DMS153 (cell line): Measurements from ENCODE around the gene INAFM1.
"Not testable (repeated sequence)": the region's sequence is repeated elsewhere in the genome, so short reads cannot be mapped to it uniquely, and the experiment has no call there.

Source experiments
- DNase-seq: peaks from one replicate; lab custom pipeline; 2025; lab: John Stamatoyannopoulos, UW

Gene INAFM1

DNA sequence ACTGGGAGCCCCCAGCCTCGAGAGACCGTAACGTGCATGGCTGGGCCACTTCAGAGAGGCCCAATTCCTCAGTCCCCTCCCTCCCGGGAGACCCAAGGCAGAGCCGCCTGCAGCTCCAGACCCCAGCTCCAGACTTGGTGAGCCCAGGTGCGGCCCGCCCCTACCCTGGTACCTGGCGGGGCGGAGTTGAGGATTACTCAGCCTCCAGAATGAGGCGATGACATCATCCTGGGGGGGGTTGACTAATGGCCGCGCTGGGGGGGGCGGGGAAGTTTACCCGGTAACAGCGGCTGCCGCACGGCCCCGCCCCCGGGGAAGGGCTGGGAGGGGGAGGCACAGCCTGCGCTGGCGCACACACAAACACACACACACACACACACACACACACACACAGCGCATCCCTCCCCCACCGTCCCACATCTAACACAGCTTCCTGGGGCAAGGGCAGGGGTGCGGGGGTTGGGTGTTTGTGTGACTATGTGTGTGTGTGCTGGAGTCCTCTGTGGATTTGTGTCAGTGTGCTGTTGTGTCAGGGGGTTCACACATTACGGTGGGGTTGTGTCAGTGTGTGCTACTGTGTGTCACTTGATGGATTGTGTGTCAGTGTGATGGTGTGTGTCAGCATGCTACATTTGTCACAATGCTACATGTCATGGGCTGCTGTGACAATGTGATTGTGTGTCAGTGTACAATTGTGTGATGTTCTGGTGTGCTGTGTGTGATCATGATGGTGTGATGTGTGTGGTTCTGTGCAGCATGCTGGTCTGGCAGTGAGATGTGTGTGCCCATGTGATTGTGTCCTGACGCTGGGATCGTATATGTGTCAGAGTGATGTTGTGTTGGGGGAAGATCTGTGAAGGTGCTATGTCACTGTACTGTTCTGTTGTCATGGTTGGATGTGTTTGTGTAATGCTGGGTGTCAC is 33.4 kb upstream of the INAFM1 start:
- DNase-seq, result peak; percentile 79

DNA sequence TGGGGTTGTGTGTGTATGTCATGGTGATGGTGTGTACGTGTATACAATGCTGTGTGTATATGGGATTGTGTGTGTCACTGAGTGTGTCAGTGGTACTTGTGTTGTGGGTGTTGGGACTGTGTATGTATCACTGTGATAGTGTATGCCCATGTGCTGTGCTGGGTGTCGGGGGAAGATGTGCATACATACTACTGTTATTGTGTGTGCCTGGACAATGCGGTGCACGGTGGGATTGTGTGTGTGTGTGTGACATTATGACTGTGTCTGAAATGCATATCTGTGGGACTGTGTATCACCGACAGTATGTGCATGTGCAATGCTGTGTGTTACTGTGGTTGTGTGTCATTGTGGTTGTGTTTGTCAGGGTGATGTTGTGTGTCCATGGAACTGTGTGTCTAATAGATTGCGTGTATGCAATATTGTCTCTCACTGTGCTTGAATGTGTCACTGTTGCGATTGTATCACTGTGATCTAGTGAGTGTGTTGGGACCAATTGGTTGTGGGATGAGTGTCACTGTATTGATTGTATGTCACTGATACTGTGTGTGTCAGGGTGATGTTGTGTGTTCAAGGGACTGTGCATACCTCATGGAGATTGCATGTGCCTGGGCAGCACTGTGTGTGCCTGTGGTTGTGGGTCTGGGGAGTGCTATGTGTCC is 32.6 kb upstream of the INAFM1 start:
- no peak for DNase-seq

DNA sequence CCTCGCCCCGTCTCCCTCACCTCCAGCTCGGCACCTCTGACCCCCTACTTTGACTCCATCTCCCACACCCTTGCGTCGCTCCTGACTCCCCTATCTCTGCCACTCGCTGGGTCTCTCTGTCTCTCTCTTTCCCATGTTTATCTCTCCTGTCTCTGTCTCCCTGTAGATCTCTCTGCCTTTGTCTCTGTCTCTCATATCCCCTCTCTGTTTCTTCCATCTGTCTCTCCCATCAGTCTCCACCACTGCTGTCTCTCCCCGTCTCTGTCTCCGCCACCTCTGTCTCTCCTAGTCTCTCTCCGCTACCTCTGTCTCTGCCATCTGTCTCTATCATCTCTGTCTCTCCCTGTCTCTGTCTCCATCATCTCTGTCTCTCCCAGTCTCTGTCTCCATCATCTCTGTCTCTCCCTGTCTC is 31.3 kb upstream of the INAFM1 start:
- DNase-seq, result no peak

DNA sequence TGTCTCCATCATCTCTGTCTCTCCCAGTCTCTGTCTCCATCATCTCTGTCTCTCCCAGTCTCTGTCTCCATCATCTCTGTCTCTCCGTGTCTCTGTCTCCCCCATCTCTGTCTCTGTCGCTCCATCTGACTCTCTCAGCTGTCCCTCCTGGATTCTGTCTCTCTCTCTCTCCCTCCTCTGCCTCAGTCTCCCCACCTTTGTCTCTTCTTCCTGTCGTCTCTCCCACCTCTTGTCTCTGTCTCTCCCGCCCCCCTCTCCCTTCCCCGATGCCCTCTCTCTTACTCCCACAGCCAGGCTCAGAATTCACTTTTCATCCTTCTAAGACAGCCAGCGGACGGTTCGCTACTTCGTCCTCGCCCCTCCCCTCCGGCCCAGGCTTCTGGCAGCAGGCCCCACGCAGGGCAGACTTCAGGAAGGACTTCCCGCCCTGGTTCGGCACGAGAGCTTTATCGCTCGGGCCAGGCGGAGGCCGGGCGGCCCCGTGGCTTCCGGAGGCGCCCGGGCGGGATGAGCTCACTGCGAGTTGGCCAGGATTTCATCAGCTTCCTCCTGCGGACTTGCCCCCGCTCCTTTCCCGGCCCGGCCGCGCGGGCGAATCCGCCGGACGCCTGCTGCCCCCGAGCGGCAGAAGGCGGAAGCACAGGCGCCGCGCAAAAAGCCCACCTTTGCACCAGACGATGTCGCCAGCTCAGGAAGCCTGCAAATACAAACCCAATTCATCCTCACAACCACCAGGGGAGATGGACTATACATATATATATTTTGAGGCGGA is 30.7 kb upstream of the INAFM1 start:
- peak; percentile 91 for DNase-seq

DNA sequence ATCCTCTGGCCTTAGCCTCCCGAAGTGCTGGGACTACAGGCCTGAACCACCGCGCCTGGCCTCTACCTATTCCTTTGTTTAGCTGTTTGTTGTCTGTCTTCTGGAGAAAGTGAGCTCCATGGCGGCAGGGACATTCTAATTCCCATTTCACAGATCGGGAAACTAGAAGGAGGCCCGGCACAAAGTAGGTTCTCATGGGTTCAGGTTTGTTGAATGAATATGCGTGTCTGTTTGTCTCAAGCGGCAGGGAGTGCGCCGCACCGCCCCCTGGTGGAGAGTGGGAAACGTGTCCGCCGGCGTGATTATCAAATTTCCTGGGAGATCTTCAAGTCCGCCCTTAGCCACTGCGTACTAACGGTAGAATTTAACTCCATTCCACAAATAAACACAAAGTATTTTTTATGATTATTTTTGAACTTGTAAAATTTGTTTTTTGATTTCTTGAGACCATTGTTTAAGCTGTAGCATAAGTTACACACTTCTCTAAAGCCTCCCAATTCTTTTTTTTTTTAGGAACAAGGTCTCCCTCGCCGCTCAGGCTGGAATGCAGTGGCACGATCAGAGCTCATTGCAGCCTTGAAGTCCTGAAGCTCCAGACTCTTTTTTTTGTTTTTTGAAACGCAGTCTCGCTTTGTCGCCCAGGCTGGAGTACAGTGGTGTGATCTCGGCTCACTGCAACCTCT is 27.2 kb upstream of the INAFM1 start:
- no peak for DNase-seq

DNA sequence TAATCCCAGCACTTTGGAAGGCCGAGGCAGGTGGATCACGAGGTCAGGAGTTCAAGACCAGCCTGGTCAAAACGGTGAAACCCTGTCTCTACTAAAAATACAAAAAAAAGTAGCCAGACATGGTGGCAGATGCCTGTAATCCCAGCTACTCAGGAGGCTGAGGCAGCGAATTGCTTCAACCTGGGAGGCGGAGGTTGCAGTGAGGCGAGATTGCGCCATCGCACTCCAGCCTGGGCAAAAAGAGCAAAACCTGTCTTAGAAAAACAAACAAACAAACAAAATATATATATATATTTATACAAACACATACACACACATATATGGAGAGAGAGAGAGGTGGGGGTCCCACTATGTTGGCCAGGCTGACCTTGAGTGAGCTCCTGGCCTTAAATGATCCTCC is 21.7 kb upstream of the INAFM1 start:
- DNase-seq, result not testable (repeated sequence)

DNA sequence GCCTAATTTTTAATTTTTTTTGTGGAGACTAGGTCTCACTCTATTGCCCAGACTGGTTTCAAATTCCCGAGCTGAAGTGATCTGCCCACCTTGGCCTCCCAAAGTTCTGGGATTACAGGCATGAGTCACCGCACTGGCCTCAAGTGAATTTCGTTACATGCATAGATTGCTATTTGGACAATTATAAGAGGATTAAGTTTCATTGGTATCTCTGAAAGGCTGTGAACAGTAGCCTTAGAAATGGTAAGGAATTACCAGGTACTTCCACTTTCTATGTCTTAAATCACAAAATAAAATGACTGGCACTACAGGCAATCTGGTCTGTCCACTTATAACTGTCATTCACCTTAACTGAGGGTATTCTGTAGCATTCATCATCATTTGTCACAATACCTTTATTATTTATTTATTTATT is 21.2 kb upstream of the INAFM1 start:
- DNase-seq, result no peak

DNA sequence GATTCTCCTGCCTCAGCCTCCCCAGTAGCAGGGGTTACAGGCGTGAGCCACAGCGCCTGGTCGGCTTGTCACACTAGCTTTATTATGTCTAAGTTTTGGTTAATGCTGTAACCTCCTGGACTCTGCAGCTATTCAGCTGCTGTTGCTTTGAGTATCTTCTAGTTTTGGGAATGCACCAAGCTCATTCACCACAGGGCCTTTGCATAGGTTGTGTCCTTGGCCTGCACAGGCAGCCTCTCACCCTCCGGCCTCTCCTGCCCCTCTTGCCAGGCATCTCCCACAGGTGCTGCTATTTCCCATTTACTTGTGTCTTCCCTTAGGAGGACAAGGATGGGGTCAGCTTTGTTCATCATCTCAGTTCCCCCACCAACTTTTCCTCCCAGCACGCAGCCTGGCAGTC is 20.7 kb upstream of the INAFM1 start:
- DNase-seq, result no peak

DNA sequence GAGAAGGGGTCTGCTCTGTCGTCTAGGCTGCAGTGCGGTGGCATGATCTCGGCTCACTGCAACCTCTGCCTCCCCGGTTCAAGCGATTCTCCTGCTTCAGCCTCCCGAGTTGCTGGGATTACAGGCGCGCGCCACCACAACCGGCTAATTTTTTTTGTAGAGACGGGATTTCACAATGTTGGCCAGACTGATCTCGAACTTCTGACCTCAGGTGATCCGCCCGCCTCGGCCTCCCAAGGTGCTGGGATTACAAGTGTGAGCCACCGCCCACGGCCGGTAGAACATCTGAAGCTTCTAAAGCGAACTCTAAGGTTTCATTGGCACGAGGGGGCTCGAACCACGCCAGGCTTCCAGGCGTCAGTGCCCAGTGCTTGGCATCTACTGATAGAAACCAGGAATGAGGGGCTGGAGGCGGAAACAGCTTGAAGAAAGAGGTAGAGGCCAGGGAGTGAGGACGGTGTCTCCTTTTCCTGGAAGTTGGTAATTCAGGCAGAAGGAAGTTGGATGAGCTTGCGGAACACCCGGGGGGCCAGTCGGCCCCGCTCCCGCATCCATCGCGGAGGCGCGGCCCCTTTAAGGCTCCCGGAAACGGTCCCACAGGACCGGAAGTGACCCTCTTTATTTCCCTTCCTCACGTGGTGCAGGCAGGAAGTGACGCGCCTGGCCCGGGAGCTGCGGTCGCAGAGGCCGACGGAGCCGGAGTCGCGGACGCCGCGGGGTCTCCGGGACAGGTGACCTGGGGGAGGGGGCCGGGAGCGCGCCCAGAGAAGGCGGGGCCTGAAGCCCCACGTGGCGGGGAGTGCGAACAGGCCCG is 18.6 kb upstream of the INAFM1 start, which contains the start of gene CCDC9:
Gene CCDC9 (plus strand): TSS at position 647 of the 814 bp plus-strand sequence. CDS start 1,876 bp downstream, outside the sequence.
- peak; percentile 96 for DNase-seq

DNA sequence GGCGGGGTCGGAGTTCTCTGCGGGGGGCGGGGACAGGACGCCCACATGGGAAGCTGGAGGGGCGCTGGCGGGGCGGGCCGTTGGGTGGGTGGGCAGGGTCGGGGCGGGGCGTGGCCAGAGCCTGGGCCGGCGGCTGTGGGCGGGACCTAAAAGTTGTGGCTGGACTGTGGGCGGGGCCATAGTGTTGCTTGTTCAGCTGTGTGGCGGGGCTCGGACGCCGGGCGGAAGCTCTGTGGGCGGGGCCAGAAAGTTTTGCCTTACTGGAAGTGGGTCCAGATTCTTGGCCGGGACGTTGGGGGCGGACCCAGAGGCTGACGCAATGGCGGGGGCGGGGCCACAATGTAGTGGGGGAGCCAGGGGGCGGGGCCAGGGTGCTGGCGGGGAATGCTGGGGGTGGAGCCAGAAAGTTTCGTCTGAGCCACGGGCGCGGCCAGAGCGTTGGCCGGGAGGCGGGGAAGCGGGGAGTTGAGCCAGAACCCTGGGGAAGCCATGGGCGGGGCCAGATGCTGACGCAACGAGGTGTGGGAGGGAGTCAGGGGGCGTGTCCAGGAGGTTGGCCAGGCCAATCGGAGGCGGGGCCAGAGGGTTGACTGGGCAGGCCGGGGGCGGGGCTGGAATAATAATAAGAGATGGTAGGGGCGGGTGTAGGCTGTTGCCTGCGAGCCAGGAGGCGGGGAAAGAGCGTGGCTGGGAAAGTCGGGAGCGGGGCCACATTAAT is 17.8 kb upstream of the INAFM1 start:
- DNase-seq, result peak; percentile 98

DNA sequence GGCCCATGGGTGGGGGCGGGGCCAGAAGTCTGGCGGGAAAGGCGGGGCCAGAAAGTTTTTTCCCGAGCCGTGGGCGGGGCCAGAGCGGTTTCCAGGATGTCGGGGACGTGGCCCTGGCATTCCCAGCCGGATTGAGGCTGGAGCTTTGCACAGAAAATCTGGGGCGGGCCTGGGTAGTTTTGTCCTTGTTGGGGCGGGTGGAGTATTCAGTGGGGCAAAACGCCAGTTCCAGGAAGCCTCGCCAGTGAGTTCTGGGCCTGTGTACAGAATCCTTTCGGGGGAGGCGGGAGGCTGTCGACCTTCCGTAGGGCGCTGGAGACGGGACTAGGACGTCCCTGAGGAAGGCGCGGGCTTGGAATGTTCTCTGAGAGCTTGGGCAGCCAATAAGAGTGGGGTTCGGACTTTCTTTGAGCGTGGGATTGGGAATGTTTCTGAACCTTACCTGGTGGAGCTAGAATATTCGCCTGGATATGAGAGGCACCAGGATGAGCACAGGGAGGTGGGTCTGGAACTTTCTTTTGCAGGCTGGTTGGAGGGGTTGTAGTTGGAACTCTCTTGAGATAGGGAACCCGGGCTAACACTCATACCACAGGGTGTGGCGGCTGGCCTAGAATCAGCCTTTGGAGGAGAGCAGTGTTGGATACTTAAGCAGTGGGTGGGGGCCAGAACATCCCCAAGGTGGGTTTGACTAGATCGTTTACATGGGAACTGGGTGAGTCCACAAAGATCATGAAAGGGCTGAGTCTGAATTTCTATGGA is 17.1 kb upstream of the INAFM1 start:
- DNase-seq, result no peak

DNA sequence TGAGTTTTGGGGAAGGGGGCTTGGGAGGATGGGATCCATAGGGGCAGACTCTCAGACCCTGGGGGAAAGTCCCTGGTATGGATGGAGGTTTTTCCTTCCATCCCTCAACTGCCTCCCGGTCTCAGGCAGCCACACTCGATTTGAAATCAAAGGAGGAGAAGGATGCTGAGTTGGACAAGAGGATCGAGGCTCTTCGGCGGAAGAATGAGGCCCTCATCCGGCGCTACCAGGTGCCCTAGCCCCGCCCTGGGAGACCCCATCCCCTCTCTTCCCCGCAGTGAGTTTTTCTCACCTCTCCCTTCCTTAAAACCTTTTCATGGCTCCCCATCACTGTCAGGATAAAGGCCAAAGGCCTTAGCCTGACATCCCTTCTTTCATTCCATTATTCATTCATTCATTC is 16.3 kb upstream of the INAFM1 start:
- no peak for DNase-seq

DNA sequence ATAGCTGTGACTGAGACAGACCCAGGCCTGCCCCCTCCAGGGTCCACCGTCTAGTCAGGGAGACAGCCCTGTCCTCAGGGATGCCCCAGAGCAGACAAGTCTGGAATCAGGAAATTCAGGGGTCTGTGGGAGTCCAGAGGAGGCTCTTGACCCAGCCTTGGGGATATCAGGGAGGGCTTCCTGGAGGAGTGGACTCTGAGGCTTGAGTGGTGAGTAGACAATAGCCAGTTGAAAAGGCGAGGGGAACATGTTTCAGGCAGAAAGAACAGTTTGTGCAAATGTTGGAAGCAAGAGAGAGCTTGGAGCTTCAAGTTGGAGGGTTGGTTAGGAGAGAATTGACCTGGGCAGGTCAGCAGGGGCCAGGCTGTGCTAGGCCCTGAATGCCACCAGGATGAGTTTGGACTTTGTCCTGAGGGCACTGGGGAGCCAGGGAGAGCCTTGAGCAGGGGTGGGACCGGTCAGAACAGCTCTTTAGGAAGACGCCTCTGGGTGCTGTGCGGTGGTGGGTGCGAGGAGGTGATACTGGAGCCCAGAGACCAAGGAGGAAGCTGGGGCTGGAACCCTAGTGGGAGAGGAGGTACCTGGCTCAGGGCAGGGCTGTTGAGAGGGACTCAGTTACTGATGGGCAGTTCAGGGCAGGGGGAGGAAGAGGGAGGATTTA is 15.7 kb upstream of the INAFM1 start:
- DNase-seq, result no peak

DNA sequence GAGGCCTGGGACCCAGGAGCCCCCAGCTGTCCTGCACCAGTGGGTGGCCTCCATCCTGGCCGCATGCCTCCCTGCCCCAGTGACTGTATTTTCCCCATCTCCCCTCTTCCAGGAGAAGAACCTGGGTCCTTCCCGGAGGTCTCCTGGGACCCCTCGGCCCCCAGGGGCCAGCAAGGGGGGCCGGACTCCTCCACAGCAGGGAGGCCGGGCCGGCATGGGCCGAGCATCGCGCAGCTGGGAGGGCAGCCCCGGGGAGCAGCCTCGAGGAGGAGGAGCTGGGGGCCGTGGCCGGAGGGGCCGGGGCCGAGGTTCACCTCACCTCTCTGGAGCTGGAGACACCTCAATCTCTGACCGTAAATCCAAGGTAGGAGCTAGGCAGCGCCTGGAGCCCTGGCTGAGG is 14.2 kb upstream of the INAFM1 start:
- no peak for DNase-seq

DNA sequence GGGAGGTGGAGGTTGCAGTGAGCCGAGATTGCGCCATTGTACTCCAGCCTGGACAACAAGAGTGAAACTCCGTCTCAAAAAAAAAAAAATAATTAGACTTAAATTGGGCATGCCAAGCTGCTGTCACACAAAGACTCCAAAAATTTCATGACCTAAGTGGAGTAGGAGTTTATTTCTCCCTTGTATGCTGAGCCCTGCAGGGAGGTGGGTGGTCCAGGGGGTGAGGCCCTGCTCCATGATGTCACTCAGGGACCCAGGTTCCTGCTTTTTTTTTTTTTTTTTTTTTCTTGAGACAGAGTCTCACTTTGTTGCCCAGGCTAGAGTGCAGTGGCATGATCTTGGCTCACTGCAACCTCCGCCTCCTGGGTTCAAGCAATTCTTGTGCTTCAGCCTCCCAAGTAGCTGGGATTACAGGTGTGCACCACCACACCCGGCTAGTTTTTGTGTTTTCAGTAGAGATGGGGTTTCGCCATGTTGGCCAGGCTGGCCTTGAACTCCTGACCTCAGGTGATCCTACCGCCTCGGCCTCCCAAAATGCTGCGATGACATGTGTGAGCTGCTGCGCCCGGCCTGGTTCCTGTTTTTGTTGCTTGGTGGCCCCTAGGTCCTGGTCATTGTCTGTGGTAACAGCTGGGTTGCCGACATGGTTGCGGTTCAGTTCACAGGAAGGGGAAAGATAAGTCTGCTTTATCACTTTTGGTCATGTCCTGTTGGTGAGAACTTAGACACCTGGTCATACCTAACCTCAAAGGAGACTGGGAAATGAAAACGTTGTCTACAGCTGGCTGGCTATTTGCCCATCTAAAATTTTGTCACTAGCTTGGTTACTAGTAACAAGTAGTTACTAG is 12.5 kb upstream of the INAFM1 start:
- DNase-seq, result not testable (repeated sequence)

DNA sequence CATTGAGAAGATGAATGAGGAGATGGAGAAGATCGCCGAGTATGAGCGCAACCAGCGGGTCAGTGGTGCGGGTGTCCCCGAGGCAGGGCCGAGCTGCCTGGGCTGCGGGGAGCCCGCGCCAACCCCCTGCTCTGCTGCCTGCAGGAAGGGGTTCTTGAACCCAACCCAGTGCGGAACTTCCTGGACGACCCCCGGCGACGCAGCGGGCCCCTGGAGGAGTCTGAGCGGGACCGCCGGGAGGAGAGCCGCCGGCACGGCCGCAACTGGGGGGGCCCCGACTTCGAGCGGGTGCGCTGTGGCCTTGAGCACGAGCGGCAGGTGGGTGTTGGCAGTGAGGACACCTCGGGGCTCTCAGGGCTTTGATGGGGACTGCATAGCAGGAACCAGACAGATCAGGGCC is 10.1 kb upstream of the INAFM1 start:
- no peak for DNase-seq

DNA sequence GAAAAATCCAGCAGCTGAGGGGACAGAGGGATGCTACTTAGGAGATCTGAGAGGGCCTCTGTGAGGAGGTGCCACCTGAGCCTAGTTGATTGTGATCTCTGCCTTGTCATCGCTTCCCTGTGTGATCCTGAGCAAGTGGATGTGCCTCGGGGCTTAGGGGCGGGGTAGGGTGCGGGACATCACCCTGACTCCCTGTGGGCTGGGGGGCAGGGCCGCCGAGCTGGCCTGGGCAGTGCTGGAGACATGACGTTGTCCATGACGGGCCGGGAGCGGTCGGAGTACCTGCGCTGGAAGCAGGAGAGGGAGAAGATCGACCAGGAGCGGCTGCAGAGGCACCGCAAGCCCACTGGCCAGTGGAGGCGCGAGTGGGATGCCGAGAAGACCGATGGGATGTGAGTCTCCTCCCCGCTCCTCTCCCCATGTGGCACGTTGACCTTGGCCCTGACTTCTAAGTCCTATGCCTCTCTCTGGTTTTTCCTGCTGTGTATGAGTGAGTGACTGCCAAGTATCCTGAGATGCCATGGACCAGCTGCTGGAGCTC is 8.2 kb upstream of the INAFM1 start:
- no peak for DNase-seq

DNA sequence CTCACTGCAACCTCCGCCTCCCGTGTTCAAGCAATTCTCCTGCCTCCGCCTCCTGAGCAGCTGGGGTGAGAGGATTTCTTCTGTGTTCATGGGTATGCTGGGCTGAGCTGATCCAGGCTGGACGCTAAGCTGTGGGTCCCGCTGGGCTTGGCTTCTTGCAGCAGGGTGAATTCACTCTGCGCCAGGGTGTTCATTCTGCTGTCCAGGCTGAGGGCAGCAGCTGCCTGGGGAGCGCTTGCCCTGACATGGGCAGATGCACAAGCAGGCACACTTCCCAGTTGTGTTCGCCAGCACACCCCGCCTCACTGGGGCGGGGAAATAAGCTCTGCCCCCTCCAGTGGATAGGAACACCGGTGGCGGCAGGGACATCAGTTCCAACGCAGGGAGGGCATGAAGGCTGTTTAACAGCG is 7.3 kb upstream of the INAFM1 start:
- DNase-seq, result no peak
